PC-9 (cell line): ENCODE measurements around the gene PDCD4.

Experiments used
- EZH2 ChIP-seq: fragments of 200-600 bp; sonication (generic); IDR thresholded peaks from 2 replicates; pipeline ENCODE4 v1.8.0; 2017; ENCODE audit warnings: antibody characterized with exemption, low read depth
- TF ChIP-seq, protein P1 (sequence below): fragments of 200-600 bp; sonication (generic); conservative IDR thresholded peaks from 2 replicates; pipeline ENCODE4 v1.6.1; 2017; ENCODE audit warnings: mixed run types, antibody characterized with exemption, mild to moderate bottlenecking, moderate library complexity

- TF ChIP-seq, protein P1, sequence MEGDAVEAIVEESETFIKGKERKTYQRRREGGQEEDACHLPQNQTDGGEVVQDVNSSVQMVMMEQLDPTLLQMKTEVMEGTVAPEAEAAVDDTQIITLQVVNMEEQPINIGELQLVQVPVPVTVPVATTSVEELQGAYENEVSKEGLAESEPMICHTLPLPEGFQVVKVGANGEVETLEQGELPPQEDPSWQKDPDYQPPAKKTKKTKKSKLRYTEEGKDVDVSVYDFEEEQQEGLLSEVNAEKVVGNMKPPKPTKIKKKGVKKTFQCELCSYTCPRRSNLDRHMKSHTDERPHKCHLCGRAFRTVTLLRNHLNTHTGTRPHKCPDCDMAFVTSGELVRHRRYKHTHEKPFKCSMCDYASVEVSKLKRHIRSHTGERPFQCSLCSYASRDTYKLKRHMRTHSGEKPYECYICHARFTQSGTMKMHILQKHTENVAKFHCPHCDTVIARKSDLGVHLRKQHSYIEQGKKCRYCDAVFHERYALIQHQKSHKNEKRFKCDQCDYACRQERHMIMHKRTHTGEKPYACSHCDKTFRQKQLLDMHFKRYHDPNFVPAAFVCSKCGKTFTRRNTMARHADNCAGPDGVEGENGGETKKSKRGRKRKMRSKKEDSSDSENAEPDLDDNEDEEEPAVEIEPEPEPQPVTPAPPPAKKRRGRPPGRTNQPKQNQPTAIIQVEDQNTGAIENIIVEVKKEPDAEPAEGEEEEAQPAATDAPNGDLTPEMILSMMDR, result no peak
- no peak for TF ChIP-seq EZH2
These were observed 41.9 kb upstream of the PDCD4 start for GRCh38 chr10:110829721-110830410.
